Endodermal cell (in vitro differentiated cells): ENCODE data around the gene SLC4A5. TPM values are rescaled to one million over a fixed set of nuclear protein-coding genes. Genes with fewer than 3 reads are reported as not detected.

ENCODE experiments used
- DNase-seq: peaks from one replicate; pipeline ENCODE4 v3.0.0-alpha.2; 2017
- H3K27ac ChIP-seq: 2 replicates; pipeline ENCODE4 v1.5.1; 2013; ENCODE audit warnings: mild to moderate bottlenecking, low read depth, low read length, moderate library complexity
- H3K27me3 ChIP-seq: 2 replicates; pipeline ENCODE4 v1.6.1; 2013; ENCODE audit warnings: mild to moderate bottlenecking, low read length, moderate library complexity; ENCODE audit not compliant: insufficient read depth, control insufficient read depth, poor library complexity, severe bottlenecking
- H3K36me3 ChIP-seq: 2 replicates; pipeline ENCODE4 v1.7.0; 2013; ENCODE audit warnings: mild to moderate bottlenecking, low read length, moderate library complexity; ENCODE audit not compliant: control insufficient read depth, insufficient read depth
- H3K4me1 ChIP-seq: one replicate; pipeline ENCODE4 v1.7.0; 2013; ENCODE audit warnings: low read length; ENCODE audit not compliant: control insufficient read depth, insufficient read depth
- H3K4me3 ChIP-seq: 2 replicates; pipeline ENCODE4 v1.5.1; 2013; ENCODE audit warnings: mild to moderate bottlenecking, low read length, moderate library complexity
- H3K9ac ChIP-seq: 2 replicates; pipeline ENCODE4 v1.6.1; 2013; ENCODE audit warnings: mild to moderate bottlenecking, low read length, moderate library complexity; ENCODE audit not compliant: poor library complexity, severe bottlenecking; ENCODE audit errors: extremely low read depth
- H3K9me3 ChIP-seq: 2 replicates; pipeline ENCODE4 v1.6.1; 2013; ENCODE audit warnings: mild to moderate bottlenecking, low read length, moderate library complexity; ENCODE audit not compliant: control insufficient read depth
- H3K27ac Mint-ChIP-seq: 2 replicates; pipeline ENCODE4 v1.8.0; 2020; ENCODE audit warnings: mixed read lengths
- H3K27me3 Mint-ChIP-seq: 2 replicates; pipeline ENCODE4 v1.8.0; 2021; ENCODE audit warnings: mild to moderate bottlenecking, mixed read lengths; ENCODE audit not compliant: insufficient read depth
- H3K36me3 Mint-ChIP-seq: 2 replicates; pipeline ENCODE4 v1.8.0; 2020; ENCODE audit warnings: low read depth, mixed read lengths
- H3K4me1 Mint-ChIP-seq: 2 replicates; pipeline ENCODE4 v1.8.0; 2020; ENCODE audit warnings: mixed read lengths
- H3K4me3 Mint-ChIP-seq: 2 replicates; pipeline ENCODE4 v1.8.0; 2020; ENCODE audit warnings: mild to moderate bottlenecking, moderate library complexity, mixed read lengths
- H3K9me3 Mint-ChIP-seq: 2 replicates; pipeline ENCODE4 v1.8.0; 2020; ENCODE audit warnings: mild to moderate bottlenecking, mixed read lengths
- CTCF ChIP-seq: fragments of 200-600 bp; sonication (generic); conservative IDR thresholded peaks from 2 replicates; pipeline ENCODE4 v1.5.0; 2021; ENCODE audit warnings: antibody characterized with exemption, mild to moderate bottlenecking
- WGBS, 2 experiments: methylation state at CpG; one replicate each; pipeline versions ENCODE4 v1.1.5 to v1.1.7; 2013; ENCODE audit warnings: missing lambda C conversion rate in 2 of 2, mixed read lengths in 1 of 2; ENCODE audit not compliant: insufficient coverage in 1 of 2, insufficient read length in 1 of 2; 5-methylcytosine and 5-hydroxymethylcytosine counted together
- total RNA-seq, 2 donors: library from RNA; stranded (reverse); fragmentation: NEBNext Ultra II Directional in 1 of 2; extraction: Animal tissue kit (Norgen Biotek cat#: 25700) in 1 of 2; gene quantifications; 2 replicates in 1 of 2; 3 replicates in 1 of 2; pipeline ENCODE4 v1.2.1, GENCODE V29; 2021

The SLC4A5 gene
- total RNA-seq, 2 donors from 2014 or later: 2.5 to 3.7 TPM

DNA sequence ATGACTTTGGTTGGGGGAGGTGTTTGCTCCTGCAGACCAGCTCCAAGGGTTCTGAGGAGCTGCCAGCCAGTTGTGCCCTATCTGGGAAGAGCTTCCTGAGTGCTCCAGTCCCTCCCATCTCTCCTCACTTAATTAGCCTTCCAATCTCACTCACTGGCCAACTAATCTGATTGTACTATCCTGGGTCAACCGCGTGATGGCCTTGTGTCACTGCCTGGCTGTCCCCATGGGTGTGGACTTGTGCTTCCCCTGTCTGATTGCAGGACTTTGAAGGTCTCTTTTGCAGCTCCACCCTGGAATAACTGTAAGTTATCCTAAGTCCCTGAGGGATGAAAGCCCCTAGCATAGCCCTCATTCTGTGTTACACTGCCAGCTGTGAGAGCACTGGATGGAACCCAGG lies 65.0 kb downstream of the SLC4A5 start:
- Histone ChIP-seq H3K36me3 (no peaks in the 10 kb centered on the region), H3K27me3 (peaks cover 77% of the 10 kb centered on the region), H3K27ac (no peak overlapping the region), H3K9me3 (no peaks in the 10 kb centered on the region), H3K9ac (no peak overlapping the region), H3K4me3 (no peak overlapping the region), H3K4me1 (no peaks in the 10 kb centered on the region)
- DNase-seq: no peak
- H3K27me3 Mint-ChIP-seq: peaks cover 67% of the 10 kb centered on the region
- no peaks in the 10 kb centered on the region for H3K9me3 Mint-ChIP-seq
- H3K36me3 Mint-ChIP-seq: no peaks in the 10 kb centered on the region
- WGBS, 2 experiments: 83 to 86% methylated on average over 2 of the region's 2 CpGs
- H3K4me3 Mint-ChIP-seq: no peak overlapping the region
- H3K27ac Mint-ChIP-seq: no peak overlapping the region
- TF ChIP-seq CTCF: no peak
- H3K4me1 Mint-ChIP-seq: peaks cover 3% of the 10 kb centered on the region

- DNase-seq: no peak
- WGBS, 2 experiments: 95 to 100% methylated on average over 1 of the region's 1 CpG
- Histone ChIP-seq H3K4me1 (no peaks in the 10 kb centered on the region), H3K27ac (no peak overlapping the region), H3K27me3 (peaks cover 96% of the 10 kb centered on the region), H3K4me3 (no peak overlapping the region), H3K36me3 (no peaks in the 10 kb centered on the region), H3K9me3 (no peaks in the 10 kb centered on the region), H3K9ac (no peak overlapping the region)
- no peaks in the 10 kb centered on the region for H3K9me3 Mint-ChIP-seq
- H3K4me1 Mint-ChIP-seq: peaks cover 3% of the 10 kb centered on the region
- H3K27me3 Mint-ChIP-seq: peaks cover 80% of the 10 kb centered on the region
- TF ChIP-seq CTCF: no peak
- H3K36me3 Mint-ChIP-seq: no peaks in the 10 kb centered on the region
- no peak overlapping the region for H3K27ac Mint-ChIP-seq
- H3K4me3 Mint-ChIP-seq: no peak overlapping the region
Measured at GRCh38 chr2:74275228-74275627, 68.0 kb downstream of the SLC4A5 start.

- H3K4me3 ChIP-seq: no peak overlapping the region
- peaks cover 41% of the 10 kb centered on the region for H3K27me3 ChIP-seq
- no peaks in the 10 kb centered on the region for H3K9me3 Mint-ChIP-seq
- H3K4me3 Mint-ChIP-seq: no peak overlapping the region
- H3K9ac ChIP-seq: no peak overlapping the region
- 90 to 100% methylated on average over 1 of the region's 1 CpG for WGBS, 2 experiments
- TF ChIP-seq CTCF: no peak
- H3K4me1 ChIP-seq: no peaks in the 10 kb centered on the region
- peaks cover 1% of the 10 kb centered on the region for H3K4me1 Mint-ChIP-seq
- no peak overlapping the region for H3K27ac ChIP-seq
- DNase-seq: no peak
- no peaks in the 10 kb centered on the region for H3K36me3 Mint-ChIP-seq
- H3K27ac Mint-ChIP-seq: no peak overlapping the region
- peaks cover 32% of the 10 kb centered on the region for H3K27me3 Mint-ChIP-seq
- no peaks in the 10 kb centered on the region for H3K36me3 ChIP-seq
- H3K9me3 ChIP-seq: no peaks in the 10 kb centered on the region
Measured at GRCh38 chr2:74269667-74270066, 73.5 kb downstream of the SLC4A5 start.
